ENCODE results near the gene TMPRSS13.
"Not testable (repeated sequence)": the region's sequence is repeated elsewhere in the genome, so short reads cannot be mapped to it uniquely, and the experiment has no call there.

DNA sequence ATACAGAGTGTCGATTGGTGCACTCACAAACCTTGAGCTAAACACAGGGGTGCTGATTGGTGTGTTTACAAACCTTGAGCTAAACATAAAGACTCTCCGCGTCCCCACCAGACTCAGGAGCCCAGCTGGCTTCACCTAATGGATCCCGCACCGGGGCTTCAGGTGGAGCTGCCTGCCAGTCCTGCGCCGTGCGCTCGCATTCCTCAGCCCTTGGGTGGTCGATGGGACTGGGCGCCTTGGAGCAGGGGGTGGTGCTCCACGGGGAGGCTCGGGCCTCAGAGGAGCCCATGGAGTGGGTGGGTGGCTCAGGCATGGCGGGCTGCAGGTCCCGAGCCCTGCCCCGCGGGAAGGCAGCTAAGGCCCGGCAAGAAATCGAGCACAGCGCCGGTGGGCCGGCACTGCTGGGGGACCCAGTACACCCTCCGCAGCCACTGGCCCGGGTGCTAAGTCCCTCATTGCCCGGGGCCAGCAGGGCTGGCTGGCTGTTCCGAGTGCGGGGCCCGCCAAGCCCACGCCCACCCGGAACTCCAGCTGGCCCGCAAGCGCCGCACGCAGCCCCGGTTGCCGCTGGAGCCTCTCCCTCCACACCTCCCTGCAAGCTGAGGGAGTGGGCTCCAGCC lies 49.2 kb upstream of the TMPRSS13 start:
- TF ChIP-seq EZH2 (IDR thresholded peaks at IDR 0.05; ENCODE audit: insufficient read depth, poor library complexity, severe bottlenecking); EZH2phosphoT487 (IDR thresholded peaks at IDR 0.05; ENCODE audit: insufficient read depth, low read depth): not testable (repeated sequence)
